Stromal cell of bone marrow (primary cell): ENCODE measurements around the gene SLC12A2.

Source experiments
- DNase-seq: peaks from one replicate; pipeline ENCODE4 v3.0.0-alpha.2; 2012; ENCODE audit warnings: low read depth

Gene SLC12A2

DNA sequence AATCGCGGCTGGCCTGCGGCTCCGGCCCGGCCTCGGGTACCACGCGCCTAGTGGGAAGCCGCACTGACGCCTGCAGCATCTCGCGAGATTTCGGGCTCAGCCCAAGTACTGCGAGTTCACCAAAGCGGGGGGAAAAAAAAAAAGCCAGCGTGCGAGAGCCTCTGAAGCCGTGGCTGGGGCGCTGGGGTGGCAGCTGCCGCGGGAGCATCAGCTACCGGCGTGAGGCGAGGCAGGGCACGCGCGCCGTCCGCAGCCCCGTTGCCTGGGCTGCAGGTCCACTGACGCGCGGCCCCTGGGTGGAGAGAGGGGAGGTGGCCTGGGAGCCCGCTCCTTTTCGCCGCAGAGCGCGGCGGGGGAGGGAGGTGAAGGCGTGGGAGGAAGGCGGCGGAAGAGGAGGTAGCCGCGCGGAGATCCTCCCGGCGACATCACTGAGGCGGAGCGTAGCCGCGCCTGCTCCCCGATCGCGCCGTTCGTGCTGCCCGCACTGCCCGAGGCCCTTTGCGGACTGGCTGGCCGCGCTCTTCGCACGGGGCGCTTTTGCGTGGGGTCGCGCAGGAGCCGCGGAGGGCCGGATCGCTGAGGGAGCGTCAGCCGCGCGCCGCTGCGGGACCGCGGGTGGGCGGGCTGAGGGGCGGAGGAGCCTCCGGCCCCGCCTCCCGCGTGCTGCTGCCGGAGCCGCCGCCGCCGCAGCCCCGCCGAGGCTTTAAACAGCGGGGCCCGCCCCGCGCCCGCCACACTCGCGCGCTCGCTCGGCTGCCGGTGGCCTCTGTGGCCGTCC lies at the start of gene SLC12A2:
Gene SLC12A2 (plus strand): TSS at position 734 of the 778 bp plus-strand sequence. CDS start 189 bp downstream, outside the sequence.
- peak; percentile 95 for DNase-seq

DNA sequence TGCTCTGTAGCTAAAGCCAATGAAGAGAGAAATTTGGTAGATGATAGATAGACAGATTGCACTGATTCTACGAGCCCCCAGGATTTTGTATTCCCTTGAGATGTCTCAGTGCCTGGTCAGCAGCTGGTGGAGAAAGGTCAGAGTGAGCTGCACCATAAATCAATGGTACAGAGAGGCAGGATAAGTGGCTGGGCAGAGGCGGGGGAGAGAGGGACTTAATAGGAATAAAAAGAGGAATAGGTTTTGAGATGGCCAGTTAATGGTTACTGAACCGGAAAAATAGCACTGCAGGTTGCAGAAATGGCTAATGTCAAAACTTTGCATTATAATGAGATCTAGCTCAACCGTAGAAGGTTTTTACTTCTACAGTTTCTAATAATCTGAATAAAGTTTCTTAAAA lies 47.9 kb upstream of the SLC12A2 start:
- DNase-seq = no peak

DNA sequence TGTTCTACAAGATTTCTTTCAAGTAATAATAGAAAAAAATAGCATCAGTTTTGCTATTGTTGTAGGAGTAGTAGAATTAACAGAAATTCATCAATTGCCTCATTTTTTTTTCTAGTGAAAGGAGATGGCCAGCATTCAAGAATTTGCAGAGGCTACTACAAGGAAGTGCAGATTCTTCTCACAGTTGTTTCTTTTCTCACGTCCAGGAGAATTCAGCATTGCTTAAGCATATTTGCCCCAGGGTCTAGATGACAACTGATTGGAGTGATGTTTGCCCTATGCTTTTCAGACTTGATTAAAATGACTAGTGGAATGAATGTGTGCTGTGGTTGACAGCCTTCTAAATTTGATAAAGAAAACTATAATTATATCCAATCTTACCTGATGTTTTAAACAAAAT lies 46.6 kb upstream of the SLC12A2 start:
- no peak for DNase-seq

DNA sequence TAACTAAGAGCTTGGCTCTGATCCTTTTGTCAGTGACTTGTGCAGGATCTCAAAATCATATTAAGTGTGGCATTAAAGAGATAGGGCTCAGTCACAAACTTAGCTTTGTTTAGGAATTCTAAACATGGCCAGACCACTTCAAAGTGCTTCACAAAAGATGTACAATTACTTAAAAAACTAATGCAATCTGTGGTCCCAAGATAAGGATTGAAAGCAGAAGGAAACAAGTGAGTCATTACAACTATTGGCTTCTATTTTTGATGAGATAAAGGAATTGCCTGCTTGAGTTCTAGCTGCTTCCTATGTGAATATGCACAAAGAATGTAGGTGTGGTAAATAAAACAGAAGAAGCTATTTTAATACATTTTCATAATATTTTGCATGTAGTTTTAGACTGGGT lies 44.9 kb upstream of the SLC12A2 start:
- no peak for DNase-seq

DNA sequence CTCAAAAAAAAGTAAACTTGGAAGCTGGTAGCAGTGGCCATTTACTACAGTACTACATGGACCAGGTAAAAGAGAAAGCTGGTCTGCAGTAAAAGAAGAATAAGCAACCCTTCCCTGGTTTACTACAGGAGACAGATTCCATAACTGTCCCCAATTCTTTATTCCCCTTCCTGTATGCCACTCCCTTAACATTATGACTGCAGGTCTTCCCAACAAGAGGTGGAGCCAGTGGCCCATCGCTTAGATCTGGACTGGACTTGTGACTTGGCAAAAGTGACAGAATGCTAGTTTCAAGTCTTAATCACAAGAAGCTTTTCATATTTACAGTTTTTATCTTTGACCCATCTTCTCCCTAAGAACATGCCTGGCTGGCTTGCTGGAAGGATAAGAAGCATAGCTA lies 42.6 kb upstream of the SLC12A2 start:
- DNase-seq = no peak

DNA sequence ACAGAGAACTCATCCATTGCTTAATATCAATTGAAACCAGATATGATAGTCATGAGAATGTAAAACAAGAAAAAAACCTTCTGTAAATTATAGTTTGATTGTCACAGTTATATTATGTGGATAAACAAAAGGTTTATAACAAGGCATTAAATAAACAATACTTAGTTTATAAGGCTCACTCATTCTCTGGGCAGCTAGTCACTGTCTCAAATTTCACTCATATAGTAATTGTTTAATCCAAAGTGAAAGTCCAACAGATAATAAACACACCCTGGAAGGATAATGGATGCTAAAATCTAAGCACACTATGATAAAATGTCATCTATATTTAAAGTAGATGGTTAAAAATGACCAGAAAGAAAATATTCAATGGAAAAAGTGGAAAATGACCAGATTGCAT lies 30.8 kb upstream of the SLC12A2 start:
- no peak for DNase-seq

DNA sequence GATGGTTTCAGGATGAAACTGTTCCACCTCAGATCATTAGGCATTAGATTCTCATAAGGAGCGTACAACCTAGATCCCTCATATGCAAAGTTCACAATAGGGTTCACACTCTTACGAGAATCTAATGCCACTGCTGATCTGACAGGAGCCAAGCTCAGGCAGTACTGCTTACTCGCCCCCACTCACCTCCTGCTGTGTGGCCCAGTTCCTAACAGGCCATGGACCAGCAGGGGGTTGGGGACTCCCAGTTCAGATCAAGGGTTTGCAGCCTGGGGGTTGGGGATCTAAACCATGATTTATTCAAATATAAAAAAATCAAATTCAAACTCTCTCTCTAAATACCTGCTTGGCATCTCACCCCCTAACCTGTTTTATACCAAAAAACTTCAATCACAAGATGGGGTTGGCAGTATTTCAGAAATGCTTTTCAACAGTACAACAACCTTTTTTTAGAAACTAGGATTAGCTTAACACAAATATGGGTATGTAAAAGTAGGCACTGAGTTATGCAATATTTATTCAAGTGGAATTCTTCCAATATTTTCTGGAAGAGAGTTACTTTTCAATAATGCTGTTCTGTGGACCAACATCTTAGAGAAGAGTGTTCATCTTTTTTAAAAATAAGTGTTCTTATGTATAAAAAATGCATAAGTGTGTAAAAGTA lies 30.1 kb upstream of the SLC12A2 start:
- peak; percentile 15 for DNase-seq

DNA sequence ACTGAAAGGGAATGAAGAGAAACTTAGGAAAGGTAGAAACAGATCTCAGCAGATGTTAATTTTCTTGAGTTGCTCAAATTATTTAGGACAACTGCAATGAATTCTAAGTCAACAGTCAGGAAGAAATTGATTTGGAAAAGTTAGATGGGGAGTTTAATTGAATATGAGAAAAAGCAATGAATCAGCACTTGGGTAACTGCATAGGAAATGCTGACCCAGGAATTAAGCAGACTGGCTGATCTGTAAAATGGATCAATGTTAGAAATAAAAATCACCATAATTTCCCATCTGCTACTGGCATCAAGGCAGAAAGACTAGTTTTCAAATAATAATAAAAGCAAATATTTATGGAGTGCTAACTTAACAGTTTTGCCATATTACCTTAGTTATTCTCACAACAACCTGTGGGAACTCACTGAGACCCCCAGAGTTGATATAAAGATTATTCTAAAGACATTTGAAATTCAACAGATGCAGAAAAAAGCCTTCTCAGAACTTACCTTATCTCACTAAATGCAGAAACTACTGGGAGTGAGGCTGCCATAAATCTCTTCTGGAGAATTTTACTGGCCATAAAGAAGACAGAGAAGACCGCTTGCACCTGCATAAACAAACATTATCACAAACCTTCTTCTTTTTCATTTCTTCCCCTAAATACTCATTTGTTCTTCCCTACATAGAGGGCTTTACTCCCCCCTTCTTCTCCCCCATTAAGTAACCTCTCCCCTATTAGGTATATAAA lies 22.8 kb upstream of the SLC12A2 start:
- DNase-seq = no peak

DNA sequence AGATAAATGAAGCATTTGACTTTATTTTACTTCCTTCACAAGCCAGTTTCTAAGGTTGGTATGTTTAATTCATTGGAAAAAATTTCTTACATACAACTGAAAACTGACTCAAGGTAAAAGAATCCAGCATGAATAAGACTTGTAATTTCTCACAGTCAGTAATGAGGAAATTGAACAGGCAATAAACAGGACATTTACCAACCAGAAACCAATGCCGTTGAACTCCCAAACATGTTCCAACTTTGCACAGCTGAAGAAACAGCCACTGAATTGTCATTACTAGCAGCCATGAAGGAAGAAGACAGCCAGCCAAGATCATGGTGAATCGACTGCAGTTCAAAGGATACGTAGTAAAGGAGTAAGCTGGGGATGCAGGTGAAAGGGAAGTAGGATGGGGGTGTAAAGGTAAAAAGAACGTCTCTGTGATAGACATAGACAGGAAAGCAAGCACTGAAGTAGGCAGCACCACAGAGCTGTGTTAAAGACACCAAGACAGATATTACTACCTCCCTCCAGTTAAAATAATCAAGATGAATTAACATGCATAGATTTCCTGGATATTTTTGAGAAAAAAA lies 21.3 kb upstream of the SLC12A2 start:
- peak; percentile 30 for DNase-seq

DNA sequence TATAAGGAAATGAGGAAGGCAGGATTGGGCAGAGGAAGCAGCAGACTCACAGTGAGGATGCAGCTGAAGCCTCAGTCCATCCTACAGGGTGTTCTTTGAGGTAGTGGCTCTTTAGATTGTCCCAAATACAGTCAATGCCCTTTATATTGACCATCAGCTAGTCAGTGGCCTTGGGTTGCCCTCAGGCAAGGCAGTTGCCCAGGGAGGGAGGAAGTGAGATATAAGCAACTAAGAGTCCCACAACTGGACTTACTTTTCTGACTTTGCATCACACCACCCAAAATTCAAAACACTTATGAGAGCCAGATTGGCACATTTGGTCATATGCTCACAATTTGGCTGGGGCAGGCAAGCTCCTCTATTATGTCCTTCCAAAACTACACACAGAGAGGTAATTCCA lies 9.4 kb upstream of the SLC12A2 start:
- no peak for DNase-seq

DNA sequence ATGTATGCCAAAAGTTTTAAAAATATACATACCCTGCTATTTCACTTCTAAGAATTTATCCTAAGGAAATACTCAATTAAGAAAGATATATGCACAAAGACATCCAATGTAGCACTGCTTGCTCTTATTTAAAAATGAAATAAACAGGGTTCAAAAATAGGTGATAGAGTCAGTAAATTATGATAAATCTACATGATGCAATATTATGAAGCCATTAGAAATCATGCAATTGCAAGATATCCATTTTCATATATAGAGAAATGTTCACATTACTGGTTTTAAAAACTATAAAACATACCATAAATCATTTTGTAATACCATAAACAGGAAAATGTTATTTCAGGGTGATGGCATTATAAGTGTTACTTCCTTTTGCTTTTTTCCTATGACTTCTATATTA lies 8.6 kb upstream of the SLC12A2 start:
- DNase-seq = no peak

DNA sequence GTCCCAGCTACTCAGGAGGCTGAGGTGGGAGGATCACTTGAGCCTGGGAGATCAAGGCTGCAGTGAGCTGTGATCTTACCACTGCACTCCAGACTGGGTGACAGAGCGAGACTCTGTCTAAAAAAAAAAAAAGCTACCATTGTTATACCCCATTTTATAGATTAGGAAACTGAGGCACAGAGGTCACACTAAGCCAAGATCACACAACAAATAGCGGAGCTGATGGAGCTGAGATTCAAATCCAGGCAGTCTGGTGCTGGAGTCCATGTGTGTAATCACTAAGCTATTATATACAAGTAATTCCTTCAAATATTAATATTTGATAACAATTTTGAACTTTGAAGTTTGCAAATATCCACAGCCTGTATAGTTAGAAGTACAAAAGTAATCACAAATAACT lies 6.0 kb upstream of the SLC12A2 start:
- no peak for DNase-seq

DNA sequence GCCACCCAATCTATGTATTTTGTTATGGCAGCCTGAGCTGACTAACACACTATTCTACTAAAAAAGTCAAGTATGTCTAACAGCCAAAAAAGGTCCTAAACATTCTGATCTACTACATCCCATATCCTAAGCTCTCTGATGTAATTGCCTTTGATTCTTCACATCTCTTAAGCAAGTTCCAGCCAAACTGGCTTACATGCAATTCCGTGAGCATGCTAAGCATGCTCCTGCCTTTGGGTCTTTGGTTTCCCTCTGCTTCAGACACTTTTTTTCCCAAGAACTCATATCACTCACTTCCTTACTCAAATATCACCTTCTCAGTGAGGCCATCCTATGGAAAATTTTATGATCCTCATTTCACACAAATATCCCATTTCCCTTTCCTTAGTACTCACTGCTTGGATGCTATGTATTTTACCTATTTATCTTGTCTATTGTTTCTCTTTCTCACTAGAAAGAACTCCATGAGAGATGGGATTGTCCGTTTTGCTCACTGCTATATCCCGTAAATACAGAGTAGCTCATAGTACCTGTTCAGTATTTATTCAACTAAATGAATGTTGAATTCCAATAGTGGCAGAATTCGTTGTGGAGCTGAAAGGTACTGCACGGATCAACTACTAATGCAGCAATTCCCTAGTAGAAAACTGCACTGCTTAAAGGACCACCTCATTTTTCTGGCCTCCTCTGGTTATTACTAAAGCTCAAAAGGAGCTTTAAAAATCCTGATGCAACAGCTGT lies 2.3 kb upstream of the SLC12A2 start:
- no peak for DNase-seq

DNA sequence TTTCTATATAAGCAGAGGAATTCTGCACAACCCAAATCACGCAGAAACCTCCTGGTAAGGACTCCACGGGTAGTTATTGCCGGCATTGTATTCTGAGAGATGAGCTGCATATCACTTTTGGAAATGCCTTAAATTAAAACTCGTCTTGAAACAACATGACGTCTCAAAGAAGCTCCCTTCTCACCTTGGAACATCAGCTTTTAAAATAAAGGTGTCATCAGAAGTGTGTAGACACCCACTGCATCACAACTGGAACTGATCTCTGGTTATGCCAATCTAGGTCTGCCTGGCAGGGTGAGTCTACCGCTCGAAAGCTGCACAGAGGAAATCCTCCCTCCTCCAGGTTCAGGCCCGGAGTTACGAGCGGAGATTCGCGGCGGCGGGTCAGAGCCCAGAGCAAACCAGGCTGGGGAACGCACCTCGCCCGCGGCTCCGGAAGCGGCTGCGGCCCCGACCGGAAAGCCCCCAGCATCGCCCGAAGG lies 974 bp upstream of the SLC12A2 start:
- DNase-seq = no peak

DNA sequence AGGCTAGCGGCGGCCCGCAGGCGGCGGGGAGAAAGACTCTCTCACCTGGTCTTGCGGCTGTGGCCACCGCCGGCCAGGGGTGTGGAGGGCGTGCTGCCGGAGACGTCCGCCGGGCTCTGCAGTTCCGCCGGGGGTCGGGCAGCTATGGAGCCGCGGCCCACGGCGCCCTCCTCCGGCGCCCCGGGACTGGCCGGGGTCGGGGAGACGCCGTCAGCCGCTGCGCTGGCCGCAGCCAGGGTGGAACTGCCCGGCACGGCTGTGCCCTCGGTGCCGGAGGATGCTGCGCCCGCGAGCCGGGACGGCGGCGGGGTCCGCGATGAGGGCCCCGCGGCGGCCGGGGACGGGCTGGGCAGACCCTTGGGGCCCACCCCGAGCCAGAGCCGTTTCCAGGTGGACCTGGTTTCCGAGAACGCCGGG lies 253 bp downstream of the SLC12A2 start:
- no peak for DNase-seq

DNA sequence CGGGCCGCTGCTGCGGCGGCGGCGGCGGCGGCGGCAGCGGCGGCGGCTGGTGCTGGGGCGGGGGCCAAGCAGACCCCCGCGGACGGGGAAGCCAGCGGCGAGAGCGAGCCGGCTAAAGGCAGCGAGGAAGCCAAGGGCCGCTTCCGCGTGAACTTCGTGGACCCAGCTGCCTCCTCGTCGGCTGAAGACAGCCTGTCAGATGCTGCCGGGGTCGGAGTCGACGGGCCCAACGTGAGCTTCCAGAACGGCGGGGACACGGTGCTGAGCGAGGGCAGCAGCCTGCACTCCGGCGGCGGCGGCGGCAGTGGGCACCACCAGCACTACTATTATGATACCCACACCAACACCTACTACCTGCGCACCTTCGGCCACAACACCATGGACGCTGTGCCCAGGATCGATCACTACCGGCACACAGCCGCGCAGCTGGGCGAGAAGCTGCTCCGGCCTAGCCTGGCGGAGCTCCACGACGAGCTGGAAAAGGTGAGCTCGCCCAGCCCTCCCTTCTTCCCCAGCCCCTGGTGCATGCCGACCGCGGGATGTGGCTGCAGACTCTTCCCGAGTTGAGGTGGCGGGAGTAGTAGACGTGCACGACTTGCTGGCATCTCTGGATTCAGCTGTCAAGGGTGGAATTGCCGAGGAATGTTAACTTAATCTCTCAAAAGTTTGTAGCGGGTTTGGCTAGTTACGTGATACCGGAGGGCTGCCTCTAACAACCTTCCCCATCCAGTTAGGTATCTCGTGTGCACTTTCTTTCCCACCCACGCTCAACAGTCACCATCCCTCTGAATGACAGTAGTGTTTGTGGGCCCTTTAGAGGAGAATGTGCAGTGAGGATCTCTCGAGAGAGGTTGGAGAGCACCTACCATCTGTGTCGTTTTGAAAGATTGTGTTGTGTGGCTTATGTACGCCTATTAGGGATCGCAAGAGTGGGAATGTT lies 932 bp downstream of the SLC12A2 start:
- no peak for DNase-seq

DNA sequence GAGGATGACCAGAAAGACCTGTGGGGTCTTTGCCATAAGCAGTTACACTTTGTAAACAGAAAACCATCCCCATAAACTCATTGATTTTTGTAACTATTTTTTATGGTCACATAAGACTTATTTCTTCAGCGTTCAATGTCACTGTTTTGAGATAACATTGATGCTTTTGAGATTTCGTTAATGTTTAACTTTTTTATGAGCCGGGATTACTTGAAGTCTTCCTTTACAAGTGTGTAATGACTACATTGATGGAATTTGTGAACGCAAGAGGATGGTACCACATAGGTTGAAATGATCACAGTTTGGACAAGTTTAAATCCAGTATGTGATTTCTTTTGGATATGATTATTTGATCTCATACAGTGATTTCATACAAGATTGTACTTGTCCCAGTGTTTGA lies 1.8 kb downstream of the SLC12A2 start:
- no peak for DNase-seq

DNA sequence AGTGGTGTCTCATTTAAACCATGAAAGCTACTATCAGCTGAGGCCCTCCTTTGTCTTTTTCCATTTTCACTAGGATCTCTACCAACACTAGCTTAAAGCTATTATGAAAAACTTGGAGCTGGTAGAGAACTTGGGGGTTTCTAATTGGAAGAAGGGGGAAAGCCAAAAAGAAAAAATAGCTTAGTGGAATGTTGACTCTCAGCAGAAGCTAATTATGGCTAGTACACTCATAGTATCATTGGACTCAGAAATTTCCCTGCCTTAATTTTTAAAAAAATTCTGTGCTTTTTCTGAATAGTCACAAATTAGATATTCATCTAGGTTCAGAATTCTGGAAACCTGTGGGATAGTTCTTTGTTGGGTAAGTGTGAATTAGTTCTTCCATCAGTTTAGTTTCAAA lies 8.0 kb downstream of the SLC12A2 start:
- DNase-seq = no peak

DNA sequence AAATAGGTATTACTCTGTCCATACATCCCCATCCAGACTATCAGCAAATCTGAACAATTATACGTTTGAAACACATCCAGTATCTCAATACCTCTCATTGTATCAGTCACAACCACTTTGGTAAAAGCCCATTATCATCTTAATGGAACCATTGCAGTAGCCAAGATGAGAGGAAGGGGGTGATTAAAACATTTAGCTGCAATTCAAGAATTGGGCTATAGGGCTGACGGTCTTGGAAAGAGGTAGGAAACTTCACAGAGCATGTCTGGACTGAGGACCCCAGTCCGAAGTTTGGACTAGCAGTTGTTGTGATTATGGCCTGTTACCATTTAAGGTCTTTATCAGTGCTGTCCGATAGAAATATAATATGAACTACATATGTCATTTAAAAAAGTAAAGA lies 8.6 kb downstream of the SLC12A2 start:
- no peak for DNase-seq

DNA sequence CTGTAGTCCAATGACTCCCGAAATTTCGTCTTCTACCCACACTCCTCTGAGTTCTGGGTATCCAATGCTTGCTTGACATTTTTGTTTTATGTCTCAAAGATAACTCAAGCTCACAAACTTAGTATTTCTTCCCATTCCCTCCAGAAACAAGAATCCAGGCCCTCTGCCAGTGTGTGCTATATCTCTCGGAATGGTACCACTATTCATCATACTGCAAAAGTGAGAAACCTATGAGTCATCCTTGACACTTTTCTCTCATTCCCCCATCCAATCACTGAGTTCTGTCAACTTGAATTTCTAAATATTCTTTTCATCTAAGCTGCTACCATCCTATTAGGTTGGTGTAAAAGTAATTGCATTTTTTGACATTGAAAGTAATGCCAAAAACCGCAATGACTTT lies 9.8 kb downstream of the SLC12A2 start:
- no peak for DNase-seq

DNA sequence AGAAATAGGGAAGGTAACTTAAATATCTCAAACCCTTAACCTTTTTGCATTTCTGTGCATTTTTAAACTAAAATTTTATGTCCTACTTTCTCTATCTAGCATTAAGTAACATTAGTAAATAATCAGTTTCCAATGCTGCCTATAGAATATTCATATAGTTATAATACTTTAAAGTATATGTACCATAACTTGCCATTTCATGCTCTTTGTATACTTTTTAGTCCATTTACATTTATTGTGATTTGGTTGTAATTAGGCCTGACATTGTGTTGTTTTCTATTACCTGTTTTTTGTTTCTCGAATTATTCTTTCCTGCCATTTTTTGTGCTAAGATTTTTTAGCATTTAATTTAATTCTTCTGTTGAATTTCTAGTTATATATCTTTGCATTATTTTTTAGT lies 13.7 kb downstream of the SLC12A2 start:
- DNase-seq = no peak
